ENCODE measurements around the gene SPTBN1.

Gene SPTBN1

DNA sequence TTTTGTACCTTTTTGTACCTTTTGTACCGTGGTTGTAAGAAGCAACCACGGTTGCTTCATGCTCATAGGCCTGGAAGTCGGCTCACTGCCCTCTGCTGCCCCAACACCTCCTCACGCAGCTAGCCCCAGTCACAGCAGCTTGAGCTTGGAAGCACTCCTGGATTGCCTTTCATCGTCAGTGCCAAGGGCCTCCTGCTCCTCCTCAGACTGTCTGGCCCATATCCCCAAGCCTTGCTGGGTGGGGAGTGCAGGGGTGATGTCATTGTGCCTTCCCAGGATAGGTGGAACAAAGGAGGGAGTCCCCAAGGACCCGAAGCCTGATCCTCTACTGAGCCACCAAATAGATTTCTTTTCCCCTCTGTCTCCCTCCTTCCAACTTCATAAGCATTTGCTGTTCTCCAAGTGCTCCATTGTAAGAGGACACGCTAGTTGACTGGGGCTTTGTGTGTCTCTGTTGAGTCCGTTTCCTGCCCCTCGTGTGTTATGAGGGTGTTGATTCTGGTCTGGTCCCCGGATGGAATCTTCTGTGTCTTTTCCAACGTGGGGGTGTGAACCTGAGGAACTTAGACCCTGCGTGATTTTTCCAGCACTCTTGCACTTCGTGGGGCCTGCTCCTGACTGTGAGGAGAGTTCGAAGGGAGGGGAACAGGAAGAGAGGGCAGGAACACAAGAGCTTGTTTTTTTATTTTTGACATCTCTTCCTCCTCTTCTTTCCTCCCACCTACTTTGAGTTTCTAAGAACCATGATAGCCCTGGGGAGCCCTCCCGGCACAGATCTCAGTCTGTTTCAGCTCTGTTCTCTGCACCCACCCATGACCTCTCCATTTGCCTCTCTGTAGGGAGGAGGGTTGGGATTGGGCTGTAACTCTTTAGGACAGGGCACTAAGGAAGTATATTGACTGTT lies 140.1 kb downstream of the SPTBN1 start:
- no peak overlapping the region for H3K4me3 ChIP-seq (ENCODE audit: low read depth, low read length)
- TF ChIP-seq, protein P1, sequence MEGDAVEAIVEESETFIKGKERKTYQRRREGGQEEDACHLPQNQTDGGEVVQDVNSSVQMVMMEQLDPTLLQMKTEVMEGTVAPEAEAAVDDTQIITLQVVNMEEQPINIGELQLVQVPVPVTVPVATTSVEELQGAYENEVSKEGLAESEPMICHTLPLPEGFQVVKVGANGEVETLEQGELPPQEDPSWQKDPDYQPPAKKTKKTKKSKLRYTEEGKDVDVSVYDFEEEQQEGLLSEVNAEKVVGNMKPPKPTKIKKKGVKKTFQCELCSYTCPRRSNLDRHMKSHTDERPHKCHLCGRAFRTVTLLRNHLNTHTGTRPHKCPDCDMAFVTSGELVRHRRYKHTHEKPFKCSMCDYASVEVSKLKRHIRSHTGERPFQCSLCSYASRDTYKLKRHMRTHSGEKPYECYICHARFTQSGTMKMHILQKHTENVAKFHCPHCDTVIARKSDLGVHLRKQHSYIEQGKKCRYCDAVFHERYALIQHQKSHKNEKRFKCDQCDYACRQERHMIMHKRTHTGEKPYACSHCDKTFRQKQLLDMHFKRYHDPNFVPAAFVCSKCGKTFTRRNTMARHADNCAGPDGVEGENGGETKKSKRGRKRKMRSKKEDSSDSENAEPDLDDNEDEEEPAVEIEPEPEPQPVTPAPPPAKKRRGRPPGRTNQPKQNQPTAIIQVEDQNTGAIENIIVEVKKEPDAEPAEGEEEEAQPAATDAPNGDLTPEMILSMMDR (IDR thresholded peaks at IDR 0.05; ENCODE audit: low read depth, low read length) = no peak

DNA sequence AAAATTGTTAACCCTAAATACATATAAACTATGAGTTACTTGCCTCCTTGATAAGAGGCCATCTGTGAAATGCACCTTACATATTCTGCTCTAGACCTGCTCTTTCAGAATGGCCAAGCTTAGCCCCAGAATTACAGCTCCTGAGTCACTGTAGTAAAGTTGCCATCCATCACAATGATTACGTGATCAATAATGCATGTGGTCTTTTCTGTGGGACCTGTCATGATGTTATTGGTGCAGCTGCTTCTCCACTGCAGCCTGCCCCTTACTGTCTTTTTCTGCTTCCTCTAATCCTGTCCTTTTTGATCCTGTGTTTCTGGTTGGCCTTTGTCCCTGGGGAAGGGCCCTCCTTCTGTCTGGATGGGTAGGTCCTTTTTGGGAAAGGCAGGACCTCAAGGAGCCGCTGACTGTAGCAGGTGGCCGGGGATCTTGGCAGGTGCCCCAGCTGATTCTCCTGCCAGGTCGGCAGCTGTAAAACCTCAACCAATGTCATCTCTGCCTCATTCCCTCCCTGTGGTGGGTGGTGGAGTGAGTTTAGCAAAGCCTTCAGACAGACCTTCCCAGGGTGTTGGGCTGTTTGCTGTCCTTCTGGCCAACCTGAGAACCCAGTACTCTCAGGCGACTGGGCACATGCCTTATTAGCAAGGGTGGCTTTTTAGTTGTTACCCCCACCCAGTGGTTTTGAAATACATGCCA lies 141.2 kb downstream of the SPTBN1 start:
- no peak overlapping the region for H3K4me3 ChIP-seq (ENCODE audit: low read depth, low read length)
- TF ChIP-seq, protein P1 (IDR thresholded peaks at IDR 0.05; ENCODE audit: low read depth, low read length) = no peak

DNA sequence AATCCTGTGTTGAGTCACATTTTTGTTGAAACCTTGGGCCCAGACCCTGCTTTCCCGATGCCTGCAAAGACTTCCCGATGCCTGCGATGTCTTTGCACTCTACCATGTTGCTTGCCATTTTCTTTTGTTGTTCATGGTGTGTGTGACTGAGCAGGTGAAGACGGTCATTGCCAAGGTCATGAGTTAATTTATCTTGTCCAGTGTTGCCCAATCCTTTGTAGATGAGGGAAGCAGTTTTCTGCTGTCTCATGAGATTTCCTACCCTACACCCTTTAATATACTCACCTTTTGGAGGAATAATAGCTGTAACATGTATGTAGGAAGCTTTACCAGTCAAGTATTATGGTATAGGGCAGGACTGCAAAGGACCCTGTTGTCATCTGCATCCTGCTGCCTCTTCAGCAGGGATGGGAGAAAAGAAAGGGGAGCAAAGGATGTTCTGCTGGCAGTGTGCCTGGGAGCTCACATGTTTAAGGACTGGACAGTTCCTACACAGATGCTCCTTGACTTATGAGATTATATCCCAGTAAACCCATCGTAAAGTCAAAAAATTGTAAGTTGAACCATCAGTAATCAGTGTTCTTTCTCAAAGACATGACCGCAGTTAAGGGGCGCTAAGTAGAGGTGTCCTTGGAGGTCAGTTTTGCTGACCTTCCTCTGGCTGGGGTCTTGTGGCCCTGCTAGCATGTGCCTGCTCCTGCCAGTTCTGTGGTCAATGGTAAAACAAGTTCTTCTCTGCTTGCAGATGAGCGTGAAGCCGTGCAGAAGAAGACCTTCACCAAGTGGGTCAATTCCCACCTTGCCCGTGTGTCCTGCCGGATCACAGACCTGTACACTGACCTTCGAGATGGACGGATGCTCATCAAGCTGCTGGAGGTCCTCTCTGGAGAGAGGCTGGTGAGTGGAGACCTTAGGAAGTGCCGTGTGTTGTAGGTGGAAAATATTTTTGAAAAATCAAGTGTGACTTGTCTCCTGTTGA lies 142.5 kb downstream of the SPTBN1 start:
- no peak overlapping the region for H3K4me3 ChIP-seq (ENCODE audit: low read depth, low read length)
- TF ChIP-seq, protein P1 (IDR thresholded peaks at IDR 0.05; ENCODE audit: low read depth, low read length) = no peak

DNA sequence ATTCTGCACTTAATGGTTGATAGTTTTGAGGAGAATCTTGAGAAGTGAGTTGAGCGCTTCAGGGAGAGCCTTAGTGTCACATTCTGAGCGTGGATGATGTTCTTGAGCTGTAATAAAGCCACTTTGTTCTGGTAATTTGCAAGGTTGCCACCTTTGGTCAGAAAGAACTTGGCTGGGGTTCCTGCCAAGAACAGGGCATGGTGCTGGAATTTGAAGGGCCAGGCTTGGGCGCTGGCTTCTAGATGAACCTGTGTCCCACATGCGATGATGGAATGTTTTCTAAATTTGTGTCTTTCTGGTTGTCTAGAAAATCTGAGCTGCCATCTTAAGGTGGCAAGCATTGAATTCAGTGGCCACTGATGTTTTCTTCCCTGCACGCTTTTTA lies 143.2 kb downstream of the SPTBN1 start:
- TF ChIP-seq, protein P1 (IDR thresholded peaks at IDR 0.05; ENCODE audit: low read depth, low read length) = no peak
- no peak overlapping the region for H3K4me3 ChIP-seq (ENCODE audit: low read depth, low read length)

DNA sequence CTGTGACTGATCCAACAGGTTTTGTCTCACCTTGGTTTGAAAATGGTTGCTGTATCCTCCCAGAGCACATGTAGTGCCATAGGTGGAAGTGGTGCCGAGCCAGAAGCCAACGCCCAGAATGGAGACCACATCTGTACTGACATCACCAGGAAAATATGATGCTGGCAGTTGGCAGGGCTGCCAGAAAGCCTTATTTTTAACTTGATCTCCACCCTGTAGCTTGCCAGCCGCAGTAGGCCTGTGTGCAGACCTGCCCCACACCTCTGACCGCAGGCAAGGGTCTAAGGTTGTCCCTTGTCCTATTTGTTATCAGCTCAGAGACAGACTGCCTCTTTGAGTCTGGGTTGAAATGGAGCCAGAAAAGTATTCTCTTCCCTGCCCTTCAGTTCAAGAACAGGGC lies 143.8 kb downstream of the SPTBN1 start:
- no peak overlapping the region for H3K4me3 ChIP-seq (ENCODE audit: low read depth, low read length)
- TF ChIP-seq, protein P1 (IDR thresholded peaks at IDR 0.05; ENCODE audit: low read depth, low read length) = no peak

DNA sequence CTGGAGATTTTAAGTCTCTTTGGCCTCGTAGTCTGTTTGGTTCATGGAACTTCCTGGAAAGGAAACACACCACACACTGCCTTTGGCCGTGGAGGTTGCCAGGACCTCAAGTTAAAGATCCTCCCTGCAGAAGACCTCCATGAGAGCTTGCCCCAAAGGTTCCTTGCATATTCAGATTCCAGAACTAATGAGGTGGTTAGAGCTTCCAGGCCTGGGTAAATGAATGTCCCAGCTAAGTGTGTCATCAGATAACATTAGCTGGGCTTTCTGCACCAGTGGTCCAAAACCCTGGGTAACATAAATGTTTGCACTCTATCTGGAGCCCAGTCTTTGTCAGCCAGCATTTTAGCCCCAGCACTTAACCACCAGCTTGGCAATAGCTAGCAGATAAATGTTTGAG lies 145.2 kb downstream of the SPTBN1 start:
- TF ChIP-seq, protein P1 (IDR thresholded peaks at IDR 0.05; ENCODE audit: low read depth, low read length) = no peak
- no peak overlapping the region for H3K4me3 ChIP-seq (ENCODE audit: low read depth, low read length)

Data from WI38 (cell line).